Measurements from ENCODE around the gene PPIP5K1. TPM values are rescaled to one million over a fixed set of nuclear protein-coding genes. Genes with fewer than 3 reads are reported as not detected.

The PPIP5K1 gene
- total RNA-seq, 2 experiments from 2014 or later = 28.2 to 33.0 TPM

GRCh38 chr15:43509660-43510199, 80.3 kb downstream of the PPIP5K1 start:
- POLR2A ChIA-PET = interaction anchor here (1.1 to 5.1 kb wide), 10 partner anchors 9 to 1236 kb away, joined by 3 to 47 read pairs (median 4); partner anchors contain the start of genes GANC, HYPK, TMEM87A and TP53BP1
- Mint-ChIP-seq H3K27ac (peak overlapping the region; percentile 92), H3K27me3 (no peaks in the 10 kb centered on the region), H3K36me3 (ENCODE audit: low read depth) (peaks cover 13% of the 10 kb centered on the region), H3K4me3 (peak overlapping the region; percentile 94), H3K9me3 (no peaks in the 10 kb centered on the region), H3K4me1 (peaks cover 55% of the 10 kb centered on the region)
- CTCF ChIA-PET = interaction anchor here (1.1 to 7.6 kb wide), 4 partner anchors 11 to 291 kb away, joined by 3 to 74 read pairs (median 34); partner anchors contain the start of genes HYPK, SERINC4 and TP53BP1
- DNase-seq = no peak

GRCh38 chr15:43508991-43509659, 80.9 kb downstream of the PPIP5K1 start:
- POLR2A ChIA-PET = no interaction called here
- Mint-ChIP-seq H3K4me3 (peak overlapping the region; percentile 94), H3K36me3 (ENCODE audit: low read depth) (peaks cover 13% of the 10 kb centered on the region), H3K27ac (peak overlapping the region; percentile 92), H3K4me1 (peaks cover 49% of the 10 kb centered on the region), H3K9me3 (no peaks in the 10 kb centered on the region), H3K27me3 (no peaks in the 10 kb centered on the region)
- CTCF ChIA-PET = interaction anchor here (7.2 kb wide), 1 partner anchor 18 kb away, joined by 65 read pairs; the partner anchor contains the start of gene TP53BP1
- no peak for DNase-seq

GRCh38 chr15:43508421-43508820, 81.6 kb downstream of the PPIP5K1 start:
- H3K4me3 Mint-ChIP-seq = peak overlapping the region; percentile 39
- peaks cover 42% of the 10 kb centered on the region for H3K4me1 Mint-ChIP-seq
- no peaks in the 10 kb centered on the region for H3K27me3 Mint-ChIP-seq
- DNase-seq = no peak
- ChIA-PET CTCF (no interaction called here), POLR2A (no interaction called here)
- no peak overlapping the region for H3K27ac Mint-ChIP-seq
- no peaks in the 10 kb centered on the region for H3K9me3 Mint-ChIP-seq
- peaks cover 13% of the 10 kb centered on the region for H3K36me3 Mint-ChIP-seq (ENCODE audit: low read depth)

- Mint-ChIP-seq H3K4me1 (peaks cover 16% of the 10 kb centered on the region), H3K4me3 (no peak overlapping the region)
These were observed 84.3 kb downstream of the PPIP5K1 start for GRCh38 chr15:43505738-43506137.

GRCh38 chr15:43499635-43500034, 90.4 kb downstream of the PPIP5K1 start:
- H3K27me3 Mint-ChIP-seq = no peaks in the 10 kb centered on the region
- ChIA-PET CTCF (interaction anchor here (0.6 kb wide), 1 partner anchor 9 kb away, joined by 4 read pairs; no protein-coding TSS in a partner anchor), POLR2A (interaction anchor here (0.8 kb wide), 1 partner anchor 9 kb away, joined by 4 read pairs; no protein-coding TSS in a partner anchor)
- H3K9me3 Mint-ChIP-seq = no peaks in the 10 kb centered on the region
- peaks cover 2% of the 10 kb centered on the region for H3K4me1 Mint-ChIP-seq
- H3K36me3 Mint-ChIP-seq (ENCODE audit: low read depth) = peaks cover 3% of the 10 kb centered on the region
- H3K27ac Mint-ChIP-seq = no peak overlapping the region
- no peak overlapping the region for H3K4me3 Mint-ChIP-seq
- DNase-seq = no peak

More at GRCh38 chr15:43505738-43506137, 84.3 kb downstream of the PPIP5K1 start:
- no peak for DNase-seq
- no peaks in the 10 kb centered on the region for H3K27me3 Mint-ChIP-seq
- H3K27ac Mint-ChIP-seq = no peak overlapping the region
- ChIA-PET CTCF (interaction anchor here (0.8 kb wide), 1 partner anchor 8 kb away, joined by 3 read pairs; no protein-coding TSS in a partner anchor), POLR2A (no interaction called here)
- no peaks in the 10 kb centered on the region for H3K9me3 Mint-ChIP-seq
- H3K36me3 Mint-ChIP-seq (ENCODE audit: low read depth) = peaks cover 5% of the 10 kb centered on the region

- CTCF ChIA-PET = interaction anchor here (1.0 kb wide), 1 partner anchor 11 kb away, joined by 3 read pairs; no protein-coding TSS in a partner anchor
- no peak overlapping the region for H3K4me3 Mint-ChIP-seq
- no peak for DNase-seq
- H3K4me1 Mint-ChIP-seq = peaks cover 3% of the 10 kb centered on the region
- H3K9me3 Mint-ChIP-seq = no peaks in the 10 kb centered on the region
- POLR2A ChIA-PET = interaction anchor here (0.9 kb wide), 1 partner anchor 12 kb away, joined by 3 read pairs; no protein-coding TSS in a partner anchor
- H3K27me3 Mint-ChIP-seq = no peaks in the 10 kb centered on the region
- H3K27ac Mint-ChIP-seq = no peak overlapping the region
- H3K36me3 Mint-ChIP-seq (ENCODE audit: low read depth) = peaks cover 3% of the 10 kb centered on the region
These were observed 91.0 kb downstream of the PPIP5K1 start for GRCh38 chr15:43498990-43499389.

- H3K27ac Mint-ChIP-seq = peak overlapping the region; percentile 87
- H3K9me3 Mint-ChIP-seq = no peaks in the 10 kb centered on the region
- DNase-seq = no peak
- H3K36me3 Mint-ChIP-seq (ENCODE audit: low read depth) = peaks cover 26% of the 10 kb centered on the region
- H3K4me3 Mint-ChIP-seq = peak overlapping the region; percentile 99
- POLR2A ChIA-PET = interaction anchor here (1.0 to 4.8 kb wide), 2 partner anchors 18 to 53 kb away, joined by 3 to 47 read pairs; no protein-coding TSS in a partner anchor
- H3K4me1 Mint-ChIP-seq = peaks cover 35% of the 10 kb centered on the region
- H3K27me3 Mint-ChIP-seq = no peaks in the 10 kb centered on the region
- CTCF ChIA-PET = interaction anchor here (1.0 to 6.5 kb wide), 3 partner anchors 19 to 53 kb away, joined by 3 to 65 read pairs (median 13); no protein-coding TSS in a partner anchor
These were observed 96.1 kb downstream of the PPIP5K1 start for GRCh38 chr15:43493703-43494472.

GRCh38 chr15:43492673-43493601, 97.1 kb downstream of the PPIP5K1 start, which contains the start of gene TP53BP1:
TSS of gene TP53BP1 (minus strand) at chr15:43493156. CDS start at chr15:43493043, 113 bp downstream.
- no peaks in the 10 kb centered on the region for H3K9me3 Mint-ChIP-seq
- H3K36me3 Mint-ChIP-seq (ENCODE audit: low read depth) = peaks cover 31% of the 10 kb centered on the region
- H3K4me3 Mint-ChIP-seq = peak within 1 kb of the TSS; percentile 99
- peak within 1 kb of the TSS; percentile 87 for H3K27ac Mint-ChIP-seq
- no peaks in the 10 kb centered on the region for H3K27me3 Mint-ChIP-seq
- peak; percentile 97 for DNase-seq
- peaks cover 40% of the 10 kb centered on the region for H3K4me1 Mint-ChIP-seq
- POLR2A ChIA-PET = interaction anchor here (1.0 to 4.8 kb wide), 2 partner anchors 19 to 52 kb away, joined by 3 to 47 read pairs; no protein-coding TSS in a partner anchor
- CTCF ChIA-PET = interaction anchor here (0.6 to 6.5 kb wide), 4 partner anchors 20 to 1219 kb away, joined by 3 to 65 read pairs (median 8); no protein-coding TSS in a partner anchor

GRCh38 chr15:43492266-43492665, 97.7 kb downstream of the PPIP5K1 start:
- Mint-ChIP-seq H3K27me3 (no peaks in the 10 kb centered on the region), H3K4me1 (peaks cover 40% of the 10 kb centered on the region), H3K36me3 (ENCODE audit: low read depth) (peaks cover 34% of the 10 kb centered on the region), H3K4me3 (peak overlapping the region; percentile 99), H3K27ac (peak overlapping the region; percentile 87), H3K9me3 (no peaks in the 10 kb centered on the region)
- ChIA-PET POLR2A (interaction anchor here (4.8 kb wide), 1 partner anchor 20 kb away, joined by 47 read pairs; no protein-coding TSS in a partner anchor), CTCF (interaction anchor here (6.5 kb wide), 1 partner anchor 20 kb away, joined by 65 read pairs; no protein-coding TSS in a partner anchor)
- DNase-seq = no peak

- peak; percentile 31 for DNase-seq
- no peaks in the 10 kb centered on the region for H3K9me3 Mint-ChIP-seq
- peaks cover 41% of the 10 kb centered on the region for H3K36me3 Mint-ChIP-seq (ENCODE audit: low read depth)
- no peaks in the 10 kb centered on the region for H3K27me3 Mint-ChIP-seq
- ChIA-PET POLR2A (interaction anchor here (2.2 kb wide), 1 partner anchor 22 kb away, joined by 15 read pairs; no protein-coding TSS in a partner anchor), CTCF (interaction anchor here (1.3 to 6.5 kb wide), 2 partner anchors 24 to 48 kb away, joined by 5 to 65 read pairs; no protein-coding TSS in a partner anchor)
- H3K4me1 Mint-ChIP-seq = peaks cover 40% of the 10 kb centered on the region
- no peak overlapping the region for H3K27ac Mint-ChIP-seq
- H3K4me3 Mint-ChIP-seq = no peak overlapping the region
These were observed 100.8 kb downstream of the PPIP5K1 start for GRCh38 chr15:43489191-43489590.

- H3K9me3 Mint-ChIP-seq = no peaks in the 10 kb centered on the region
- ChIA-PET POLR2A (interaction anchor here (2.2 kb wide), 1 partner anchor 22 kb away, joined by 15 read pairs; no protein-coding TSS in a partner anchor), CTCF (interaction anchor here (1.3 to 6.5 kb wide), 2 partner anchors 24 to 48 kb away, joined by 5 to 65 read pairs; no protein-coding TSS in a partner anchor)
- H3K4me1 Mint-ChIP-seq = peaks cover 37% of the 10 kb centered on the region
- H3K27ac Mint-ChIP-seq = no peak overlapping the region
- H3K27me3 Mint-ChIP-seq = no peaks in the 10 kb centered on the region
- H3K36me3 Mint-ChIP-seq (ENCODE audit: low read depth) = peaks cover 44% of the 10 kb centered on the region
- no peak for DNase-seq
- H3K4me3 Mint-ChIP-seq = no peak overlapping the region
These were observed 101.2 kb downstream of the PPIP5K1 start for GRCh38 chr15:43488790-43489189.
